T-helper 2 cell (primary cell): ENCODE data around the gene EMC7.

Experiments
- DNase-seq, 5 experiments: peaks; one replicate each; pipeline versions ENCODE4 v3.0.0 to v3.0.0-alpha.2; 2012 to 2022

Gene EMC7

DNA sequence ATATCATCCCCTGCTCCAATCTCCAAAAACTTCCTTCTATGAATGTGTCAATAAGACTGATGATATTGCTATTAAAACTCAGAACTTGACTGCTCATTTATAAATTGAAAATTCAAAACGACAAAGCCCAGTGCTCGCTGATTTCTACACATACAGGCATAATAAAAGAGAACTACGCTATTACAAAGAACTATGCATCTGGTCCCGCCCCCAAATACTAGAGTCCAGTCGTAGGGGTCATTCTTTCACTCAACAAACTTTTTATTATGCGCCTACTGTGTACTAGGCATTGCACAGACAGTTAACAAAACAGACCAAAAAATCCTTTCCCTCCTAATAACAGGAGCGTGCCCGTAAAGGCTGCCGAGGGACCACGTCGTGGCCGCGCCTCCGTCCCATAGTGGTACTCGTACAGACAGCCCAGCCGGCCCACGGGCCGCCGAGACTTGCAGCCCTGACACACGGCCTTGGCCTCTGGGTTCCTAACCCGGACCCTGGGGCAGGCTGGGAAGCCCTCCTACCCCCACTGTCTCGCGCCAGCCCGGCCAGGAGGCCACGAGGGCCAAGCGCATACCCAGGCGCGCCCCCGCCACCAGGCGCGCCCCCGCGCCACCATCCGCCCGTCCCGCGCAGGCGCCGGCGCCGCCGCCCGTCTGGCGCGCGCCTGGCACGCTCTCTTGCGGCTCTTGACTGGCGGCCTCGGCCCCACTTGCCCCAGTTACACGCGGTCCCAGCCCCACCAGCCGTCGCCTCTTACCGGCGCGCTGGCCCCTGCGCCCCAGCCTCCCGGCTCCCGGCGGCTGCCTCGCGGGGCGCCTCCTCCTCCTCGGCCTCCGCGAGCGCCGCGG, 63.4 kb downstream of the EMC7 start:
- DNase-seq = peak; percentile 36 to 91 (median 57)
